Measurements from ENCODE around the gene KCNJ9. TPM values are rescaled to one million over a fixed set of nuclear protein-coding genes. Genes with fewer than 3 reads are reported as not detected.

The KCNJ9 gene
- total RNA-seq, 1 donor from 2014 or later, result not detected

DNA sequence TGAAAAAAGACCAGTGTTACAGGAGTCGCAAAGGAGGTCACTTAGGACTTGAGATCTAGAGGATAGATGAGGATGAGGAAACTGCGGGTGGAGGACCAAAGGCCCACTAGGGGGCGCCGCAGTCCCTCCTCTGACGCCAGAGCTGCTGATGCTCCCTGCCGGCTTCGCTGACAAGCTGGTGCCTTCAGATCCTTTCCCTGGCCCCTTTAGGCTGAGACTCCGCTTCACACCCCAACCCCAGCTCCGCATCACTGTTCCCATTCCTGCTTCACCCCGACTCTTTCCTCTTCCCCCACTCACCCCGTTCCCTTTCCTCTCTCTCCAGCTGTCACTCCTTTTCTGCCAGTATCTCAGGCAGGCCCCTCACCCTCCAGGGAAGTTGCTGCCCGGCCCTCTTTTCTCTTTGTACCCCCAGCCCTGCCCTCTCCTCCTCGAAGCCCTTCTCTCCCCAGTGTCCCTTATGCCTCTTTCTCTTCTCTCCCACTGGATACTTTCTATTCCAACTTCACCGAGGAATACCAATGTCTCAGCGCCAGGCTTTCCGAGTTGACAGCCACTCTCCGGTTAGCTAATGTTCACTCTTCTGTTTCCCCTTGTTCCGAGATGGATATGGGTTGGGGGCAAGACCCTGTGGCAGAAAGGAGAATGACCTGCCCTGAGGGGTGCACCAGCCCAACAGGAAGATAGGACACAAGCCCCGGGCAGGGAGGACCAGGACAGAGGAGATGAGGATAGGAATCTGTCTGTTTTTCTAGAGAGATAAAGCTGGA, 4.5 kb downstream of the KCNJ9 start:
- peaks cover 5% of the 10 kb centered on the region for H3K36me3 Mint-ChIP-seq
- H3K4me3 Mint-ChIP-seq, result no peak overlapping the region
- peaks cover 46% of the 10 kb centered on the region for H3K27me3 Mint-ChIP-seq (ENCODE audit: low read depth)
- TF ChIP-seq, protein P1, sequence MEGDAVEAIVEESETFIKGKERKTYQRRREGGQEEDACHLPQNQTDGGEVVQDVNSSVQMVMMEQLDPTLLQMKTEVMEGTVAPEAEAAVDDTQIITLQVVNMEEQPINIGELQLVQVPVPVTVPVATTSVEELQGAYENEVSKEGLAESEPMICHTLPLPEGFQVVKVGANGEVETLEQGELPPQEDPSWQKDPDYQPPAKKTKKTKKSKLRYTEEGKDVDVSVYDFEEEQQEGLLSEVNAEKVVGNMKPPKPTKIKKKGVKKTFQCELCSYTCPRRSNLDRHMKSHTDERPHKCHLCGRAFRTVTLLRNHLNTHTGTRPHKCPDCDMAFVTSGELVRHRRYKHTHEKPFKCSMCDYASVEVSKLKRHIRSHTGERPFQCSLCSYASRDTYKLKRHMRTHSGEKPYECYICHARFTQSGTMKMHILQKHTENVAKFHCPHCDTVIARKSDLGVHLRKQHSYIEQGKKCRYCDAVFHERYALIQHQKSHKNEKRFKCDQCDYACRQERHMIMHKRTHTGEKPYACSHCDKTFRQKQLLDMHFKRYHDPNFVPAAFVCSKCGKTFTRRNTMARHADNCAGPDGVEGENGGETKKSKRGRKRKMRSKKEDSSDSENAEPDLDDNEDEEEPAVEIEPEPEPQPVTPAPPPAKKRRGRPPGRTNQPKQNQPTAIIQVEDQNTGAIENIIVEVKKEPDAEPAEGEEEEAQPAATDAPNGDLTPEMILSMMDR (IDR thresholded peaks at IDR 0.05; ENCODE audit: unreplicated experiment), result peak; percentile 60
- H3K9me3 Mint-ChIP-seq, result no peaks in the 10 kb centered on the region
- H3K4me1 Mint-ChIP-seq, result no peaks in the 10 kb centered on the region
- peak in 1 of 2 experiments; percentile 82 for DNase-seq (ENCODE audit: low spot score in 2 of 2, unreplicated experiment in 2 of 2)
- H3K27ac Mint-ChIP-seq, result no peak overlapping the region

DNA sequence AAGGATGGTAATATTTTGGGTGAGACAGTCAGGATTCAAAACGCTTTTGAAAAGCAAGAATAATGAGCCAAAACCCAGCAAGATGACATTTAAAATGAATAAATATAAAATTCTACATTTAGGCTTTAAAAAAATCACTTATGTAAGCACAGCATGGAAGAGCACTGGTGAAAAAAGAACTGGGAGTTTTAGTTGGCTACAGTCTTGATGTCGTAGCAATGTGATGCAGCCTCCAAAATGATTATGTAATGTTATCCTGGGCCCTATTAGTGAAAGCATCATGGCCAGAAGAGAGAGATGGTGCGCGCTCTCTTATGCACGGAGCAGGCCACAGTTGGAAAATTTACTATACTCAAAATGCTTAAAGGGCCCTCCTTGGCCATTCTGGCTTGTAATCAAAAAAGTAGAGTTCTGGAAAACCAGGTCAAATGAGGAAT, 5.1 kb downstream of the KCNJ9 start:
- Mint-ChIP-seq H3K4me1 (no peaks in the 10 kb centered on the region), H3K9me3 (no peaks in the 10 kb centered on the region), H3K27ac (no peak overlapping the region), H3K27me3 (ENCODE audit: low read depth) (peaks cover 40% of the 10 kb centered on the region), H3K36me3 (peaks cover 5% of the 10 kb centered on the region), H3K4me3 (no peak overlapping the region)
- TF ChIP-seq, protein P1 (IDR thresholded peaks at IDR 0.05; ENCODE audit: unreplicated experiment), result no peak
- no peak for DNase-seq (ENCODE audit: low spot score in 2 of 2, unreplicated experiment in 2 of 2)

DNA sequence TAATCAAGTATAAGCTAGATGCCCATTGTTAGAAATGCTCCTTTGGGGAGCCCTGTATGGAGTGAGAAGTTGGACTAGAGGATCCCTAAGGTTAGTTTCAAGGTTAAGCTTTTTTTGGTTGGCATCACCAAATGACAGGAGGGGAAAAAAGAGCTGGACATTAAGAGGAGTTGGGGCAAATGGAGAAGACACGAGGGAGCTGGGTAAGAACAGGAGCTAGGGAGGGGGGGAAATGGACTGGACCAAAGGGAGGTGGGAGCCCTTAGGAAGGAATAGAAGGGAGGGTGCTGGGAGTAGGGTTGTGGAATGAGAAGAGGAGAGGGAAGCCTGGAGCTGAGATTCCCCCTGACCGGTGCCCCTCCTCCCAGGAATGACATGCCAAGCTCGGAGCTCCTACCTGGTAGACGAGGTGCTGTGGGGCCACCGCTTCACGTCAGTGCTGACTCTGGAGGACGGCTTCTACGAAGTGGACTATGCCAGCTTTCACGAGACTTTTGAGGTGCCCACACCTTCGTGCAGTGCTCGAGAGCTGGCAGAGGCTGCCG, 5.9 kb downstream of the KCNJ9 start:
- no peaks in the 10 kb centered on the region for H3K4me1 Mint-ChIP-seq
- H3K27me3 Mint-ChIP-seq (ENCODE audit: low read depth), result peaks cover 33% of the 10 kb centered on the region
- no peak overlapping the region for H3K4me3 Mint-ChIP-seq
- H3K9me3 Mint-ChIP-seq, result no peaks in the 10 kb centered on the region
- H3K27ac Mint-ChIP-seq, result no peak overlapping the region
- no peak for DNase-seq (ENCODE audit: low spot score in 2 of 2, unreplicated experiment in 2 of 2)
- H3K36me3 Mint-ChIP-seq, result peaks cover 5% of the 10 kb centered on the region
- TF ChIP-seq, protein P1 (IDR thresholded peaks at IDR 0.05; ENCODE audit: unreplicated experiment), result no peak

DNA sequence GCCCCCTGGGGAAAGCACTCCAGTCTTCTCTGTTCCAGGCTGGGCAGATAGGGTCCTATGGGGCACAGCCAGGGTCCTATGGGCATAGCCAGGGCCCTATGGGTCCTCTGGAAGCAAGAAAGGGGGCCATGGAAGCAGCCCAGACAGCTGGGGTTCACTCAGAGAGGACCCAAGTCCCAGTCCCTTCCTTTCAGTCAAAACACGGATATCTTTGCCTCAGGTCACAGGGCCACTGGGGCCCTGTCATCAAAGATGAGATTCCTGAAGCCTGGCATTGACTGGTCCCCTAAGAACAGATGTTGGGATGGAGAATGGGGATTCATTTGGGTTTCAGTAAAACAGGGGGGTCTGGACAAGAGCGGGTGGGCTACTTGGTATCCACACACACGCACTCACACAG, 8.5 kb downstream of the KCNJ9 start:
- Mint-ChIP-seq H3K4me3 (no peak overlapping the region), H3K4me1 (no peaks in the 10 kb centered on the region), H3K27me3 (ENCODE audit: low read depth) (peaks cover 11% of the 10 kb centered on the region), H3K9me3 (no peaks in the 10 kb centered on the region), H3K27ac (no peak overlapping the region), H3K36me3 (peaks cover 5% of the 10 kb centered on the region)
- TF ChIP-seq, protein P1 (IDR thresholded peaks at IDR 0.05; ENCODE audit: unreplicated experiment), result no peak
- no peak for DNase-seq (ENCODE audit: low spot score in 2 of 2, unreplicated experiment in 2 of 2)

DNA sequence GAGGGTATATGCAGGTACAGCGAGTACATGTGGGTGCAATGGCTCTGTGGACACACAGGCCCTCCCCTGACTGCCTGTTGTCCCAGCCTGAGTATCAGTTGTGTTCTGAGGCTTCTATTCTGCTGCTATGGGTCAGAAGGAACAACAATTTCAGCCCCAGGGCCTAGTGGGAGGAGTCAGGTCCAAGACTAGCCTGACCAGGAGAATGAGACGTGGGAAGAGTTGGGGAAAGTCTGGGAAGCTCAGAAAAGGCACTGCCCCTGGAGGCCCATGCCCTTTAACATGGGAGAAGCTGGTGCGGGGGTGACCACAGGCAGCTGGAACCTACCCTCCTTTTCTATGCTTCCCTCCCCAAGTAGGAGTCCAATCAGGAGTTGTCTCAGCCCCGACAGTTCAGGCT, 9.4 kb downstream of the KCNJ9 start:
- TF ChIP-seq, protein P1 (IDR thresholded peaks at IDR 0.05; ENCODE audit: unreplicated experiment), result no peak
- DNase-seq (ENCODE audit: low spot score in 2 of 2, unreplicated experiment in 2 of 2), result no peak
- Mint-ChIP-seq H3K4me3 (no peak overlapping the region), H3K27ac (no peak overlapping the region), H3K36me3 (peaks cover 5% of the 10 kb centered on the region), H3K4me1 (no peaks in the 10 kb centered on the region), H3K9me3 (no peaks in the 10 kb centered on the region), H3K27me3 (ENCODE audit: low read depth) (peaks cover 5% of the 10 kb centered on the region)
